Erythroblast (primary cell): ENCODE measurements around the gene CCT3.

Experiments
- DNase-seq, 2 experiments: peaks; one replicate each; lab custom pipeline; 2025; lab: John Stamatoyannopoulos, UW
- GATA1 ChIP-seq: IDR thresholded peaks from 2 replicates; pipeline ENCODE4 v1.6.1; 2011; ENCODE audit warnings: low read depth, mild to moderate bottlenecking, control low read depth, low read length, moderate library complexity
- POLR2A ChIP-seq: IDR thresholded peaks from 2 replicates; pipeline ENCODE4 v1.6.1; 2011; ENCODE audit warnings: mild to moderate bottlenecking, low read length

The CCT3 gene

DNA sequence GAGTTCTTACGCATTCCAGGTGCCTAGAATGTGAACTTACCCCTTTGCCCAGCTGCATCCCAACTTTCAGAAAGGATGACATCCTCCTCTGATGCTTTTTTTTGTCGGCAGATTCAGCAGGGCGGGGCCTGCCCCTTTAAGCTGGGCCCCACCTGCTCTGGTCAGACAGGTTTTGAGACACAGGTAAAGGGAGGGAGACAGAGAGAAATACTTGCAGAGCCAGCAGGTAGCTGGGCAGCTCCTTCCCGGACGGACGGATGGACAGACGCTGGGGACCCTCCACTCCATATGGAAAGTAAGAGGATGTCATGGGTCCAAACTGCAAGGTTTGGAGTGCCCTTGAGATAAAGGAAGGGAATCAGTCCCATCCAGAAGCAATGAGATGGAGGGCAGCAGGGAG is 54.0 kb downstream of the CCT3 start, which contains the start of gene TMEM79:
Gene TMEM79, plus strand, starts transcription at position 214 of the 400 bp plus-strand sequence. CDS start 902 bp downstream, outside the sequence.
- TF ChIP-seq POLR2A (no peak), GATA1 (no peak)
- no peak for DNase-seq

GRCh38 chr1:156283521-156283920 is 54.6 kb downstream of the CCT3 start:
- TF ChIP-seq GATA1 (no peak), POLR2A (no peak)
- DNase-seq, result no peak

GRCh38 chr1:156282479-156283222 is 55.4 kb downstream of the CCT3 start, which contains the start of gene SMG5:
SMG5 (minus strand) TSS chr1:156282825; CDS start chr1:156282680, 145 bp downstream.
- TF ChIP-seq POLR2A (peak; percentile 96), GATA1 (no peak)
- DNase-seq, result peak; percentile 99

DNA sequence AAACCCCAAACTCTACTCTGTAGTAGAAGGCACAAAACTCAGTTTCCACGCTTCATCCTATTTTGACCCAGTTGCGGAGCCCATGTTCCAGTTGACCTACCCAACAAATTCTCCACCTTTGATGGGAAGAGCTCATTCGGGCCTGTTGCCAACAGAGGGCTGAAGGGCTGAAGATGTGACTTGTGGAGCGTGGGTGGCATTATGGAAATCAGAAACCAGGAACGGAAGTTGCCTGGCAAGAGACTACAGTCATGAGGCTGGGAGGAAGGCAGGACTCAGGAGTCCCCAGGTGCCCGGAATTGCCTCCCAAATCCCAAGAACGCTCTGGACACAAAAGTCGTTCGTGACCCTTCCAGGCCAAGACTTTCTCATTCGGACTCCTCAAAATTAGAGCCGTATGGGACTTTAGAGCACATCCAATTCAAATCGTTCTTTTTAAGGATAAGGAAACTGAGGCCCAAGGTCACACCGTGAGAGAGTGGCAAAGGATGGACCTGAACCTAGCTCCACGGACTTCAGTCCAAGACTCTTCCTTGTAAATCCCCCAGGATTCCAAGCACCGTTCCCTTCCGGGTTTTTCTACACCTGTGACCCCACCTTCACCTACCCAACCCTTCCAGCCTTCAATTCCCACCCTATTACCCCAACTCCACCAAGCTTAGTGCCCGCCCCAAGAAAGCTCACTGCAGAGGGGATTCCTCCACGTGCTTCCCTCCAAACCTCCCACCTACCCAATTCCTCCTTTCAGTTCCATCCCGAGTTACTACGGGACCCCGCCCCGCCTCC is 56.2 kb downstream of the CCT3 start:
- TF ChIP-seq POLR2A, result no peak
- TF ChIP-seq GATA1, result no peak
- peak; percentile 41 to 54 for DNase-seq

DNA sequence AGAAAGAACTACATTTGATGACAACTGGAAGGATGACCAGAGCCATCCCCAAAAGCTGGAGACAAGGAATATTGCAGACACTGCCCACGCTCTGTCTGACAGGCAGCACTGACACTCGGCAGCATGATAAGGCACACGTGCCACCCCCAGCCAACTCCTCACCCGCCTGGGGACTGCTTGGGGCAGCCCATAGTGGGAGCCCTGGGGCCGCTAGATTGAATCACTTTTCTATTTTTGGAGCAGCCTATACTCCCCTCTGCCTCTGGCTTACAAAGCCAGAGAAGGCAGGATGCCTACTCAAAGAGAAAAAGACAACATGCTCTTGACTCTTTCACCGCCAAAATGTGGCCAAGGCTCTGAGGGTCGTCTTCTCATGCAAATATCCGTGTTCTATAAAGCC is 56.8 kb downstream of the CCT3 start:
- DNase-seq, result peak; percentile 79 to 81
- no peak for TF ChIP-seq POLR2A
- no peak for TF ChIP-seq GATA1

DNA sequence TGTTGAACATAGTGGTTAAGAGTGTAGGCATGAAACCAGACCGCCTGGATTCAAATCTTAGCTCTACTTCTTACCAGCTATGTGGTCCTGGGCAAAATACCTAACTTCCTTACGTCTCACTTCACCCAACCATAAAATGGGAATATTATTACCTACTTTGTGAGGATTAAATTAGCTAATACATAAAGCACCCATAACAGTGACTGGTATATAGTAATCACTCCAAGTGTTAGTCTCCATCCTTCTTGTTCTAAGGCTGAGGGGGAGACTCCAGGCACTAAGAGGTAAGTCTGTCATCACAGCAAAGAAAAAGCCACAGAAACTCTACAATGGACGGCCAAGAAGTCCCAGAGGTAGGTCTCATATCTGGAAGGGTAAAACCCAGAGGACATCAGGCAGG is 58.3 kb downstream of the CCT3 start:
- TF ChIP-seq GATA1 (no peak), POLR2A (no peak)
- DNase-seq, result no peak

DNA sequence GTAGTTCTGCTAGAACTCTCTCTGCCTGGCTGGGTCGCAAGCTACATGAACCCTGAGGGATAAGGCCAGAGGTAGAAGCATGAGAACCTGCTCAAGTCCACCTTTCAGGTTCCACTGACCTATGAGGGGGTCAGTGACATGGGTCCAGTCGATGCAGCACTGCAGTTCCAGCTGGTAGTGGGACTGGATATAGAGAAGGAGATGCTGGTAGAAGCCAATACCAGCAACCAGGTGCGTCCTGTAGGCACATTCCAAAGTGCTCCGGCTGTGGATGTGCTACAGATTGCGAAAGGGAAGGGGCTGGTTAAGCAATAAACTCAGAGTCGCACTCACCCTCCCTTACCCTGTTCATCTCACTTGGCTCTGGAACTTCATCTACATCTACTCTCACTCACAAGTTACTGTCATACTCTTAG is 61.1 kb downstream of the CCT3 start:
- TF ChIP-seq POLR2A (no peak), GATA1 (no peak)
- no peak for DNase-seq

DNA sequence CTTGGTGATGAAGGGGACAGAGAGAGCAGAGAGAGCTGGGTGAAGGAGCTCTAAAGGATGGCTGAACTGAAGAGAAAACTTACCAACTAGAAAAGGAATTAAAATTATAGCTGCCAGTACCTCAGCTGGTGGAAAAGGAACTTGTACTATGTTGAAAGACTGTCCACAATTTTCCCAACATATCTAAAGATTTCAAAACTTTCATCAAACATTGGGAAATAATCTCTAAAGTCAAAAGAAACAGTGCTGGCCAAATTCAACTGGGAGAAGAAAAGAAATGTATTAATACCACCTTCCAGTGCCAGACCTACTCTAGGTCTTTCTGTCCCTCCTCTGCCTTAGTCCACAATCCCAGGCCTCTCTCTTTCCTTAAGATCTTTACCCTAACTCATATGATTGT is 61.6 kb downstream of the CCT3 start:
- no peak for TF ChIP-seq POLR2A
- no peak for DNase-seq

- DNase-seq, result no peak
- no peak for TF ChIP-seq POLR2A
- no peak for TF ChIP-seq GATA1
These were observed 67.8 kb downstream of the CCT3 start for GRCh38 chr1:156270314-156270713.

- TF ChIP-seq POLR2A (no peak), GATA1 (no peak)
These were observed 69.8 kb downstream of the CCT3 start for GRCh38 chr1:156268336-156268735.

GRCh38 chr1:156266051-156266450 is 72.0 kb downstream of the CCT3 start:
- DNase-seq, result no peak
- no peak for TF ChIP-seq POLR2A
- no peak for TF ChIP-seq GATA1

More at GRCh38 chr1:156268336-156268735, 69.8 kb downstream of the CCT3 start:
- no peak for DNase-seq

DNA sequence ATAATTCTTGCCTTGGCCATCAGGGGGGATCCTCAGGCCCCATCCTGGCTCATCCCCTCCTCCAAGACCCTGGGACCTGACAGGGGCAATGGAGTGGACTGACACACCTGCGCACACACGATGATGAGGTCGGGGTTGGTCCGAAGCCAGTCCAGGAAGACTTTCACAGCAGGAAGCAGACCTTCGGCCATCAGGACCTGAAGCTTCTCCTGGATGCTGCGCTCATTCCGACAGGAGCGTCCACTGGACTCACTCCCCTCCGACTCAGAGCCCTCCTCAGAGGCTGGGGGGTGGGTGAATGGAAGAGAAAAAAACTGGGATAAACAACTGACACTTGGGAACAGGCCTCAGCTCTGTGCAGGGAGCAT is 74.8 kb downstream of the CCT3 start:
- no peak for TF ChIP-seq GATA1
- no peak for TF ChIP-seq POLR2A

GRCh38 chr1:156262461-156263287 is 75.4 kb downstream of the CCT3 start:
- DNase-seq, result peak; percentile 25 to 69
- TF ChIP-seq POLR2A (no peak), GATA1 (no peak)

More for the DNA sequence above, 74.8 kb downstream of the CCT3 start:
- no peak for DNase-seq
